ENCODE measurements around the gene PRG2. TPM values are rescaled to one million over a fixed set of nuclear protein-coding genes. Genes with fewer than 3 reads are reported as not detected.

PRG2 gene
- total and polyA plus RNA-seq, 2 donors (not counting 1 experiment from before 2014, with no cell fraction given) = 0.07 TPM; not detected in 1

DNA sequence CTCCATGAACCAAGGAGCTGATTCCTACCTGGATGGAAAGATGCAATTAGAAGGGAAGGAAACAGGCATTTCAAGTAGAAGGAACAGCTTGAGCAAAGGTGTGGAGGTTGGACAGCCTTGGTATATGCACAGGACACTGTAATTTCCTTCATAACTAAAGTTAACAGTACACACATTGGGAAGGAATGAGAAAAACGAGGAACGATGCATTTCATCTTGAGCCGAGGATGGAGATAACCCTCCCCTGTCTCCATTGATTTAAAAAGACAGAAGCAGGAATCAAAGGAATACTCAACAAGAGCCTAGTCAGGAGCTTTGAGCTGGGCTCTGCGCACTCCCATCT, 2.3 kb upstream of the PRG2 start:
- Histone ChIP-seq H3K4me1 (ENCODE audit: control insufficient read depth in 2 of 2, insufficient read depth in 2 of 2, low read length in 2 of 2) (no peaks in the 10 kb centered on the region), H3K4me2 (replicated peaks; ENCODE audit: low read depth, low read length, poor library complexity, severe bottlenecking) (no peak overlapping the region), H4K20me1 (ENCODE audit: control insufficient read depth, insufficient read depth, low read length, poor library complexity, severe bottlenecking) (no peaks in the 10 kb centered on the region), H3K36me3 (replicated peaks in 1 of 2; ENCODE audit: control extremely low read depth in 1 of 2, control insufficient read depth in 1 of 2, extremely low read depth in 1 of 2, insufficient read depth in 2 of 2, low read length in 1 of 2) (no peaks in the 10 kb centered on the region), H3K79me2 (ENCODE audit: control insufficient read depth, insufficient read depth, low read length) (no peaks in the 10 kb centered on the region), H3K9me3 (ENCODE audit: control extremely low read depth in 1 of 3, control insufficient read depth in 2 of 3, insufficient read depth in 1 of 3, low read length in 2 of 3) (no peaks in the 10 kb centered on the region), H3K27me3 (replicated peaks in 1 of 4; ENCODE audit: control extremely low read depth in 1 of 4, control insufficient read depth in 3 of 4, insufficient read depth in 4 of 4, low read length in 3 of 4) (no peaks in the 10 kb centered on the region), H3K27ac (ENCODE audit: low read length in 2 of 2) (no peak overlapping the region), H2AFZ (ENCODE audit: insufficient read depth, low read depth, low read length, poor library complexity, severe bottlenecking) (no peak overlapping the region), H3K4me3 (ENCODE audit: control extremely low read depth in 1 of 5, extremely low read depth in 1 of 5, insufficient read depth in 1 of 5, low read depth in 2 of 5, low read length in 4 of 5) (no peak overlapping the region), H3K9ac (ENCODE audit: low read length) (no peak overlapping the region)
- ATAC-seq (ENCODE audit: low read depth) (no peak), DNase-seq (no peak)
- ChIA-PET POLR2A (no interaction called here), CTCF (no interaction called here)
- no CpG with 5 or more reads among the region's 4 CpGs for WGBS (ENCODE audit: insufficient coverage)
- intact Hi-C loops (cut with micrococcal nuclease) = no loop called here
- no peaks in the 10 kb centered on the region for H3K9me3 Mint-ChIP-seq (ENCODE audit: insufficient read depth)
- H3K27ac Mint-ChIP-seq = no peak overlapping the region
- H3K4me3 Mint-ChIP-seq = no peak overlapping the region
- TF ChIP-seq, protein P1, sequence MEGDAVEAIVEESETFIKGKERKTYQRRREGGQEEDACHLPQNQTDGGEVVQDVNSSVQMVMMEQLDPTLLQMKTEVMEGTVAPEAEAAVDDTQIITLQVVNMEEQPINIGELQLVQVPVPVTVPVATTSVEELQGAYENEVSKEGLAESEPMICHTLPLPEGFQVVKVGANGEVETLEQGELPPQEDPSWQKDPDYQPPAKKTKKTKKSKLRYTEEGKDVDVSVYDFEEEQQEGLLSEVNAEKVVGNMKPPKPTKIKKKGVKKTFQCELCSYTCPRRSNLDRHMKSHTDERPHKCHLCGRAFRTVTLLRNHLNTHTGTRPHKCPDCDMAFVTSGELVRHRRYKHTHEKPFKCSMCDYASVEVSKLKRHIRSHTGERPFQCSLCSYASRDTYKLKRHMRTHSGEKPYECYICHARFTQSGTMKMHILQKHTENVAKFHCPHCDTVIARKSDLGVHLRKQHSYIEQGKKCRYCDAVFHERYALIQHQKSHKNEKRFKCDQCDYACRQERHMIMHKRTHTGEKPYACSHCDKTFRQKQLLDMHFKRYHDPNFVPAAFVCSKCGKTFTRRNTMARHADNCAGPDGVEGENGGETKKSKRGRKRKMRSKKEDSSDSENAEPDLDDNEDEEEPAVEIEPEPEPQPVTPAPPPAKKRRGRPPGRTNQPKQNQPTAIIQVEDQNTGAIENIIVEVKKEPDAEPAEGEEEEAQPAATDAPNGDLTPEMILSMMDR (IDR thresholded peaks at IDR 0.05) = no peak
- TF ChIP-seq EZH2 (IDR thresholded peaks at IDR 0.05; ENCODE audit: borderline replicate concordance, insufficient read depth, low read depth, low read length, poor library complexity, severe bottlenecking) = no peak
- no peaks in the 10 kb centered on the region for H3K4me1 Mint-ChIP-seq
- no peaks in the 10 kb centered on the region for H3K27me3 Mint-ChIP-seq

DNA sequence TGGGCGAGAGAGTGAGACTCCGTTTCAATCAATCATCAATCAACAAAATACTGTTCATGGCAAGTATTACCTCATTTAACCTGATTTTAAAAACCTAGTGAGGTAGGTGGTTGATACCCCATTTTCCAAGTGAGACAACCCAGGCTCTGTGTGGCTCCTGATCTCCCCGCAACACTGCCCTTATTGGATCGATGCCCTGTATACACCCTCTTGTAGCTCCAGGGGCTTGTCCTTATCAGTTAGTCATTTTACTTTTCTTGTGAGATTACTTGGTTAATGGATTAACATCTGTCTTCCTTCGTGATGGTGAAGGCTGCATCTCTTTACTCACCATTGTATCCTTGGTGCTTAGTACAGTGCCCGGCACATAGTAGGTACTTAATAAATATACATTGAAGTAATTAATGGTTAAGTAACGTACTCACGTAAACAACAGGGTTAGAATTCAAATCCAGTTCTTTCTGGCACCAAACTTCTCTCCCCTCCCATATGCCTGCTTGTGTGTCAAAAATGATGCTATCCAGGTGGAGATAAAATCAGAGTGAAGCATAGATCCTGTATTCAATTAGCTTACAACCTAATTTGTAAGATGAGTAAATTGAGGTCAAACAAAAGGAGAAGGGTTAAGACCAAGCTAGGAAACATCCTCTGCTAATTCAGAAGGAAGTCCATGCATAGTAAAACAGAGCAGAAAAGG, 1.8 kb upstream of the PRG2 start:
- Histone ChIP-seq H3K4me2 (replicated peaks; ENCODE audit: low read depth, low read length, poor library complexity, severe bottlenecking) (no peak overlapping the region), H3K36me3 (replicated peaks in 1 of 2; ENCODE audit: control extremely low read depth in 1 of 2, control insufficient read depth in 1 of 2, extremely low read depth in 1 of 2, insufficient read depth in 2 of 2, low read length in 1 of 2) (no peaks in the 10 kb centered on the region), H4K20me1 (ENCODE audit: control insufficient read depth, insufficient read depth, low read length, poor library complexity, severe bottlenecking) (no peaks in the 10 kb centered on the region), H3K9ac (ENCODE audit: low read length) (no peak overlapping the region), H3K27ac (ENCODE audit: low read length in 2 of 2) (no peak overlapping the region), H3K4me1 (ENCODE audit: control insufficient read depth in 2 of 2, insufficient read depth in 2 of 2, low read length in 2 of 2) (no peaks in the 10 kb centered on the region), H3K27me3 (replicated peaks in 1 of 4; ENCODE audit: control extremely low read depth in 1 of 4, control insufficient read depth in 3 of 4, insufficient read depth in 4 of 4, low read length in 3 of 4) (no peaks in the 10 kb centered on the region), H3K79me2 (ENCODE audit: control insufficient read depth, insufficient read depth, low read length) (no peaks in the 10 kb centered on the region), H3K4me3 (ENCODE audit: control extremely low read depth in 1 of 5, extremely low read depth in 1 of 5, insufficient read depth in 1 of 5, low read depth in 2 of 5, low read length in 4 of 5) (no peak overlapping the region), H2AFZ (ENCODE audit: insufficient read depth, low read depth, low read length, poor library complexity, severe bottlenecking) (no peak overlapping the region), H3K9me3 (ENCODE audit: control extremely low read depth in 1 of 3, control insufficient read depth in 2 of 3, insufficient read depth in 1 of 3, low read length in 2 of 3) (no peaks in the 10 kb centered on the region)
- Mint-ChIP-seq H3K27ac (no peak overlapping the region), H3K9me3 (ENCODE audit: insufficient read depth) (no peaks in the 10 kb centered on the region), H3K4me3 (no peak overlapping the region), H3K4me1 (no peaks in the 10 kb centered on the region), H3K27me3 (no peaks in the 10 kb centered on the region)
- ChIA-PET CTCF (no interaction called here), POLR2A (no interaction called here)
- intact Hi-C loops (cut with micrococcal nuclease) = no loop called here
- TF ChIP-seq, protein P1 (IDR thresholded peaks at IDR 0.05) = no peak
- no peak for TF ChIP-seq EZH2 (IDR thresholded peaks at IDR 0.05; ENCODE audit: borderline replicate concordance, insufficient read depth, low read depth, low read length, poor library complexity, severe bottlenecking)
- no peak for ATAC-seq (ENCODE audit: low read depth)
- 100% methylated on average over 2 of the region's 8 CpGs for WGBS (ENCODE audit: insufficient coverage)
- no peak for DNase-seq

All from B cell (primary cell).